Gastroesophageal sphincter (tissue), 4 donors: ENCODE results near the gene GRID1. TPM values are rescaled to one million over a fixed set of nuclear protein-coding genes. Genes with fewer than 3 reads are reported as not detected.
"Not testable (repeated sequence)": the region's sequence is repeated elsewhere in the genome, so short reads cannot be mapped to it uniquely, and the experiment has no call there.

ENCODE experiments used
- ATAC-seq: fragments of 150-250 bp; one replicate; pipeline ENCODE4 v1.9.1; 2016; ENCODE audit warnings: mild to moderate bottlenecking, moderate library complexity
- H3K27ac ChIP-seq, 4 donors: fragments of 200-600 bp; sonication (generic) in 3 of 4; 1 replicate in 3 of 4; 2 replicates in 1 of 4; pipeline ENCODE4 v1.5.1; 2016 to 2019
- H3K27me3 ChIP-seq: fragments of 200-600 bp; sonication (generic); one replicate; pipeline ENCODE4 v1.5.1; 2019
- H3K36me3 ChIP-seq, 2 donors: fragments of 200-600 bp; sonication (generic); one replicate each; pipeline ENCODE4 v1.5.1; 2019; ENCODE audit warnings: control low read depth in 1 of 2
- H3K4me1 ChIP-seq, 3 donors: fragments of 200-600 bp; sonication (generic); 1 replicate in 2 of 3; 2 replicates in 1 of 3; pipeline ENCODE4 v1.5.1; 2016 to 2019; ENCODE audit warnings: control low read depth in 2 of 3
- H3K4me3 ChIP-seq, 2 donors: fragments of 200-600 bp; sonication (generic); one replicate each; pipeline ENCODE4 v1.5.1; 2019; ENCODE audit warnings: mild to moderate bottlenecking in 1 of 2, moderate library complexity in 1 of 2
- H3K9me3 ChIP-seq, 3 donors: fragments of 200-600 bp; sonication (generic); one replicate each; pipeline ENCODE4 v1.5.1; 2017 to 2019; ENCODE audit warnings: control low read depth in 2 of 3
- EP300 ChIP-seq: sonication (generic); formaldehyde crosslinking; IDR thresholded peaks from one replicate; pipeline ENCODE4 v1.6.1; 2017; ENCODE audit warnings: antibody characterized with exemption, mild to moderate bottlenecking
- POLR2A ChIP-seq, 2 donors: fragments of 450-650 bp; IDR thresholded peaks; one replicate each; pipeline ENCODE4 v1.6.1; 2017; ENCODE audit warnings: antibody characterized with exemption in 2 of 2, mild to moderate bottlenecking in 2 of 2, moderate library complexity in 1 of 2
- POLR2AphosphoS5 ChIP-seq: sonication (generic); formaldehyde crosslinking; IDR thresholded peaks from one replicate; pipeline ENCODE4 v1.6.1; 2017; ENCODE audit warnings: antibody characterized with exemption
- WGBS, 2 donors: methylation state at CpG; one replicate each; pipeline ENCODE4 v1.1.5; 2018; ENCODE audit warnings: low coverage in 1 of 2; 5-methylcytosine and 5-hydroxymethylcytosine counted together
- total RNA-seq, 4 donors: library from RNA; depleted of rRNA; stranded (reverse); fragments of >200 nt; gene quantifications; one replicate each; pipeline ENCODE4 v1.1.0, GENCODE V29; 2016
- TF ChIP-seq, protein P1 (sequence below), 4 experiments: fragments of 200-600 bp in 2 of 4; fragments of 450-650 bp in 2 of 4; sonication (generic) in 1 of 4; IDR thresholded peaks; one replicate each; pipeline ENCODE4 v1.5.1; 2017 to 2019; ENCODE audit warnings: antibody characterized with exemption in 4 of 4, mild to moderate bottlenecking in 2 of 4, moderate library complexity in 2 of 4

The GRID1 gene
- total RNA-seq, 4 donors from 2014 or later: 1.2 to 2.7 (median 1.7) TPM

DNA sequence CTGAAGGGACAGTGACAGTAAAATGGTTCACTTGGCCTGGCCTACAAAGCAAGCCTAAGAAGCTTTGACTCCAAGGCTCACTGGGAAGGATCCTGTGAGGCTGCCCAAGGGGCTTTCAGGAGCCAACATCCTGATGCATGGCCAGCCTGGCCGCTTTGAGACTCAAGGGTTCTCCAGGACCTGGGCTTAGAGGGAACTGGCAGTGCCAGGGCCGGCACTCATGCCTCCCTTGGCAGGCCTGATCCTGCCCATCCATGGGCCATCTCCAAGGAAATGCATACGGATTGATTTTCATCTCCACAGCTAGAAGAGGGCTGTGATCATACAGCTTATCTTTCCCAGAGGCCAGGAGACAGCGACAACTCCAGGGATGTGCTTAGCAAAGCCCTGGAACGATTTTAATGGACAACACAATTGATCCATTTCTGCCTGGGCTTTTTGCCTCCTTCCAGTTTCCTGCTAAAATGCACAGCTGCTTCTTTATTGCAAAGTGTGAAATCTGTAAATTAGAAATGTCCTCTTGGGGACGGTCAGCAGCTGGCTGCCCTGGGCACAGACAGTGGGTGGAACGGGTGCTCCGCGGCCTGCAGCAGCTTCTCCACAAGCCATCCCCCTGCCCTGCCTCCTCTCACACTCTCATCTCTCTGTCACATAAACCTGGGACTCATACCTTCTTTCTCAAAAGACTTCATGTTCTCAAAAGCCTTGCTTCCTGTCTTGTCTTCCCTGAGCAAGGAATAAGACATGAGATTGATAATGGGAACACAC is 288.5 kb downstream of the GRID1 start:
- no peak overlapping the region for H3K4me3 ChIP-seq
- no peaks in the 10 kb centered on the region for H3K36me3 ChIP-seq
- H3K27me3 ChIP-seq: no peaks in the 10 kb centered on the region
- no peaks in the 10 kb centered on the region for H3K4me1 ChIP-seq
- H3K27ac ChIP-seq: no peak overlapping the region
- no peak for ATAC-seq
- WGBS, 2 donors: 71 to 87% methylated on average over 2 to 6 of the region's 9 CpGs
- TF ChIP-seq, protein P1, sequence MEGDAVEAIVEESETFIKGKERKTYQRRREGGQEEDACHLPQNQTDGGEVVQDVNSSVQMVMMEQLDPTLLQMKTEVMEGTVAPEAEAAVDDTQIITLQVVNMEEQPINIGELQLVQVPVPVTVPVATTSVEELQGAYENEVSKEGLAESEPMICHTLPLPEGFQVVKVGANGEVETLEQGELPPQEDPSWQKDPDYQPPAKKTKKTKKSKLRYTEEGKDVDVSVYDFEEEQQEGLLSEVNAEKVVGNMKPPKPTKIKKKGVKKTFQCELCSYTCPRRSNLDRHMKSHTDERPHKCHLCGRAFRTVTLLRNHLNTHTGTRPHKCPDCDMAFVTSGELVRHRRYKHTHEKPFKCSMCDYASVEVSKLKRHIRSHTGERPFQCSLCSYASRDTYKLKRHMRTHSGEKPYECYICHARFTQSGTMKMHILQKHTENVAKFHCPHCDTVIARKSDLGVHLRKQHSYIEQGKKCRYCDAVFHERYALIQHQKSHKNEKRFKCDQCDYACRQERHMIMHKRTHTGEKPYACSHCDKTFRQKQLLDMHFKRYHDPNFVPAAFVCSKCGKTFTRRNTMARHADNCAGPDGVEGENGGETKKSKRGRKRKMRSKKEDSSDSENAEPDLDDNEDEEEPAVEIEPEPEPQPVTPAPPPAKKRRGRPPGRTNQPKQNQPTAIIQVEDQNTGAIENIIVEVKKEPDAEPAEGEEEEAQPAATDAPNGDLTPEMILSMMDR (IDR thresholded peaks at IDR 0.05): no peak
- no peak for TF ChIP-seq EP300
- TF ChIP-seq POLR2AphosphoS5: no peak
- TF ChIP-seq POLR2A (IDR thresholded peaks at IDR 0.05): no peak
- H3K9me3 ChIP-seq: no peaks in the 10 kb centered on the region

DNA sequence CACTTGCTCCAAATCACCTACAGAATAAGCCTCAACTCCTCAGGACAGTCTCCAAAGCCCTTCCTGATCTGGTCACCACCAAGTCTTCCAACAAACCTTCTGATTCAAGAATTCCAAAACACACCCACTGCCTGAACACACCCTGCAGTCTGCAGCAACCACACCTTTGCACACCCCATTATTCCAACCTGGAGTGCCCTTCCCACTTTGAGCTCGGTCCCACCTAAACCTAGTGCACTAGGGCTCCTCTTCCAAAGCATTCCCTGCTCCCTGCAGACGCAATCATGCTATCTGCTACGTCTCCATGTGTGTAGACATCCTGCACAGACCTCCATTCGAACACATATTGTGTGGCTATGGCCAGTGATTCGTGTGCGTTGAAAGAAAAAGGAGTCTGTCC is 289.3 kb downstream of the GRID1 start:
- ATAC-seq: no peak
- TF ChIP-seq, protein P1 (IDR thresholded peaks at IDR 0.05): no peak
- TF ChIP-seq POLR2AphosphoS5: no peak
- TF ChIP-seq EP300: no peak
- no peak for TF ChIP-seq POLR2A (IDR thresholded peaks at IDR 0.05)
- Histone ChIP-seq H3K4me3 (no peak overlapping the region), H3K36me3 (no peaks in the 10 kb centered on the region), H3K27me3 (no peaks in the 10 kb centered on the region), H3K27ac (no peak overlapping the region), H3K9me3 (no peaks in the 10 kb centered on the region), H3K4me1 (no peaks in the 10 kb centered on the region)
- WGBS, 2 donors: 80 to 87% methylated on average over 1 to 6 of the region's 6 CpGs

DNA sequence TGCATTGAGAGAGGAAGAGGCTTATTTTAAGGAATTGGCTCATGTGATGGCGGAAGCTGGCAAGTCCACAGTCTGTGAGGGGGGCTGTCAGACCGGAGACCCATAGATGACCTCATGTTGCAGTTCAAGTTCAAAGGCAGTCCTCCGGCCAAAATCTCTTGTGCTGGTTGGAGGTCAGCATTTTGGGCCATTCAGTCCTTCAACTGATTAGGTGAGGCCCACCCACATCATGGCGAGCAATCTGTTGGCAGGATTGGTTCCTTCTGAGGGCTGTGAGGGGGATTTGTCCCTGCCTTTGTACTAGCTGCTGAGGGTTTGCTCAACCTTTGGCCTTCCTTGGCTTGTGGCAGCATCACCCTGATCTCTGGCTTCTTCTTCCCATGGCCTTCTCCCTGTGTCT is 290.1 kb downstream of the GRID1 start:
- 89 to 100% methylated on average over 1 to 4 of the region's 4 CpGs for WGBS, 2 donors
- not testable (repeated sequence) for H3K9me3 ChIP-seq, H3K4me1 ChIP-seq, H3K27ac ChIP-seq, H3K4me3 ChIP-seq, H3K27me3 ChIP-seq, H3K36me3 ChIP-seq, ATAC-seq

DNA sequence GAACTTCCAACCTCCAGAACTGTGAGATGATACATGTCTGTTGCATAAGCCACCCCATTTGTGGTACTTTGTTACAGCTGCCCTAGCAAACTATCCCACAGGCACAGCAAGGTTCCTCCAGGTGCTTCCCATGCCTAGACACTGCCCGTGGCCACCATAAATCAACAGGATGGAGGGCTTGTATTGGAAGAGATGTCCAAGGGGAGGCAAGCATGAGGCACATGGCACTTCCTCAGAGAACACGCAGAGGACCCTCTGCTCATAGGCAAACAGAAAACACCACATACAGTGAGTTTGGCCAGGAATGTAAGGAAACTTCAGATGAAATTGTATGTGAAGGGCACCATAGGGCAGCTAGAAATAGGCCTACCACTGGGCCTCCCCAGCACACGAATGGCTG is 291.1 kb downstream of the GRID1 start:
- no peaks in the 10 kb centered on the region for H3K4me1 ChIP-seq
- no peak overlapping the region for H3K27ac ChIP-seq
- H3K36me3 ChIP-seq: no peaks in the 10 kb centered on the region
- H3K27me3 ChIP-seq: no peaks in the 10 kb centered on the region
- no peak for ATAC-seq
- H3K9me3 ChIP-seq: no peaks in the 10 kb centered on the region
- TF ChIP-seq, protein P1 (IDR thresholded peaks at IDR 0.05): no peak
- TF ChIP-seq POLR2AphosphoS5: no peak
- no peak for TF ChIP-seq POLR2A (IDR thresholded peaks at IDR 0.05)
- no peak for TF ChIP-seq EP300
- WGBS, 2 donors: 71 to 89% methylated on average over 1 to 2 of the region's 3 CpGs
- no peak overlapping the region for H3K4me3 ChIP-seq

DNA sequence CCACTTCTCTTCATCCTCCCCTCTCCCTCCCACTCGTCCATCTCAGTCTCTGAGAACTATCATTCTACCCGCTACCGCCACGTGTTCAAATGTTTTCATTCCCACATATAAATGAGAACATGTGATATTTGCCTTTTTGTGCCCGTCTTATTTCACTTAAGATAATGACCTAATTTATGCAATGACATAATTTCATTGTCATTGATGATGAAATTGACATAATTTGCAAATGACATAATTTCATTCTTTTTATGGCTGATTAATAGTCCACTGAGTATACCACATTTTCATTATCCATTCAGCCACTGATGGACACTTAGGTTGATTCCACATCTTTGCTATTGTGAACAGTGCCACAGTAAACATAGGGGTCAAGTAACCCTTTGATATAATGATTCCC is 292.3 kb downstream of the GRID1 start:
- Histone ChIP-seq H3K4me3 (no peak overlapping the region), H3K27ac (no peak overlapping the region), H3K9me3 (no peaks in the 10 kb centered on the region), H3K36me3 (no peaks in the 10 kb centered on the region), H3K27me3 (peaks cover 2% of the 10 kb centered on the region), H3K4me1 (no peaks in the 10 kb centered on the region)
- TF ChIP-seq, protein P1 (IDR thresholded peaks at IDR 0.05): no peak
- TF ChIP-seq POLR2A (IDR thresholded peaks at IDR 0.05) (no peak), POLR2AphosphoS5 (no peak), EP300 (no peak)
- no peak for ATAC-seq
- 76 to 88% methylated on average over 5 of the region's 5 CpGs for WGBS, 2 donors
